Thoracic aorta (tissue), 2 donors: ENCODE results near the gene DYNC2I2. TPM values are rescaled to one million over a fixed set of nuclear protein-coding genes. Genes with fewer than 3 reads are reported as not detected.

Source experiments
- ATAC-seq: fragments of 150-250 bp; one replicate; pipeline ENCODE4 v1.8.0; 2017; ENCODE audit warnings: low read depth; ENCODE audit not compliant: insufficient number of reproducible peaks, low FRiP score
- DNase-seq: peaks from one replicate; pipeline ENCODE4 v3.0.0-alpha.2; 2020; ENCODE audit warnings: low spot score
- H3K27ac ChIP-seq, 2 donors: fragments of 200-600 bp; sonication (generic); 1 replicate in 1 of 2; 2 replicates in 1 of 2; pipeline ENCODE4 v1.5.1; 2016; ENCODE audit warnings: mild to moderate bottlenecking in 2 of 2, moderate library complexity in 2 of 2
- H3K27me3 ChIP-seq: fragments of 200-600 bp; sonication (generic); replicated peaks from 2 replicates; pipeline ENCODE4 v1.6.0; 2016; ENCODE audit warnings: mild to moderate bottlenecking; ENCODE audit not compliant: insufficient read depth
- H3K36me3 ChIP-seq: fragments of 200-600 bp; sonication (generic); one replicate; pipeline ENCODE4 v1.5.1; 2016
- H3K4me1 ChIP-seq, 2 donors: fragments of 200-600 bp; sonication (generic); 1 replicate in 1 of 2; 2 replicates in 1 of 2; pipeline versions ENCODE4 v1.5.1 to v1.6.0; 2016; ENCODE audit warnings: low read depth in 2 of 2, mild to moderate bottlenecking in 1 of 2; ENCODE audit not compliant: control insufficient read depth in 1 of 2
- H3K4me3 ChIP-seq: fragments of 200-600 bp; sonication (generic); 2 replicates; pipeline ENCODE4 v1.5.1; 2016; ENCODE audit warnings: mild to moderate bottlenecking
- H3K9me3 ChIP-seq: fragments of 200-600 bp; sonication (generic); 2 replicates; pipeline ENCODE4 v1.5.1; 2016
- CTCF ChIP-seq: fragments of 200-600 bp; sonication (generic); IDR thresholded peaks from one replicate; pipeline ENCODE4 v1.5.1; 2019; ENCODE audit warnings: antibody characterized with exemption
- total RNA-seq, 2 donors: library from RNA; depleted of rRNA; stranded (reverse); fragments of >200 nt; gene quantifications; one replicate each; pipeline versions ENCODE4 v1.1.0 to v1.2.3, GENCODE V29; 2016

The DYNC2I2 gene
- total RNA-seq, 2 donors from 2014 or later, result 30.8 to 43.9 TPM

DNA sequence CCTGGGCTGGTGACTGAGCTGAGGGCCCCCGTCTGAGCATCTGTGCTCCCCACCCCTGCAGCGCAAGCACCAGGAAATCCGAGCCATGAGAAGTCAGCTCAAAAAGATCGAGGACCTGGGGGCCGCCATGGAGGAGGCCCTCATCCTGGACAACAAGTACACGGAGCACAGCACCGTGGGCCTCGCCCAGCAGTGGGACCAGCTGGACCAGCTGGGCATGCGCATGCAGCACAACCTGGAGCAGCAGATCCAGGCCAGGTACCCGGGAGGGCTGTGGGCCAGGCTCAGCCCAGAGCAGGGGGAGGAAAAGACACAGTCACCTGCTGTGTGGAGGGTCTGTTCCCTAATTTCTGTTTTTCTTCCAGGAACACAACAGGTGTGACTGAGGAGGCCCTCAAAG lies 24.6 kb downstream of the DYNC2I2 start:
- ATAC-seq (no peak), DNase-seq (no peak)
- Histone ChIP-seq H3K9me3 (no peaks in the 10 kb centered on the region), H3K27me3 (no peaks in the 10 kb centered on the region), H3K27ac (no peak overlapping the region), H3K4me1 (peaks cover 24 to 48% of the 10 kb centered on the region in 2 donors), H3K4me3 (no peak overlapping the region), H3K36me3 (peaks cover 62% of the 10 kb centered on the region)
- no peak for TF ChIP-seq CTCF

- Histone ChIP-seq H3K4me3 (no peak overlapping the region), H3K9me3 (no peaks in the 10 kb centered on the region), H3K27ac (no peak overlapping the region), H3K4me1 (peaks cover 24 to 51% of the 10 kb centered on the region in 2 donors), H3K27me3 (no peaks in the 10 kb centered on the region), H3K36me3 (peaks cover 67% of the 10 kb centered on the region)
- ATAC-seq (no peak), DNase-seq (no peak)
- TF ChIP-seq CTCF, result no peak
Observed at GRCh38 chr9:128631636-128632035, 25.0 kb downstream of the DYNC2I2 start.

DNA sequence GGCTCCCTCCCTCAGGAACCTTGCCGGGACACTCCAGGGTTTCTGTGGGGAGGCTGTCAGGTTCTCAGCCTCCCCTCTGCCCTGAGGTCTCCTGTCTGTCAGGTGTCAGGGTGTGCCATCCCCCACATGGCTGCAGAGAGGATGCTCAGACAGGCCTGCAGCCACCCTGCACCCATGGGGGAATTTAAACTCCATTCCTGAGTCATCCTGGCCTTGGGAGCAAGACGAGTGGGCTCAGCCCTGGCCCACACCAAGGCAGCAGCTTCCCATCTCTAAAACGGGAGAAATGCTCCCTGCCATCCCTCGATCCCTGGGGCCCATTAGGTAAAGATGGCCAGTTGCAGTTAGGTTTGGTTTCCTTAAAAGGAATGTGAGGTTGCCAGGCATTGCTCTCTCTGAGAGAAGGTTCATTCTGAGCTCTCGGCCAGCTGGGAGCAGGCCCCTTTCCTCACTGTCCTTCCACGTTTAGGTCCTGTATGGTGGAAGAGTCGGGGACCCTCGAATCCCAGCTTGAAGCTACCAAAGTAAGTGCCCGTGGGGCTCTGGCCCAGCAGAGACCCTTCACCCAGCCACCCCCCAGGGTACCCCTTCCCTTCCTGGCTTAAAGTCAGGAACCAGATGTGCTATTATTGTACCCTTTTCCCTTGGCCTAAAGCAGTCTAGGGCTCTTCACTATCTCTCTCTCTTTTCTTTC lies 26.6 kb downstream of the DYNC2I2 start:
- peaks cover 83% of the 10 kb centered on the region for H3K36me3 ChIP-seq
- no peaks in the 10 kb centered on the region for H3K27me3 ChIP-seq
- no peaks in the 10 kb centered on the region for H3K9me3 ChIP-seq
- H3K4me3 ChIP-seq, result no peak overlapping the region
- TF ChIP-seq CTCF, result no peak
- peak overlapping the region in 1 of 2 donors; percentile 6 for H3K27ac ChIP-seq
- no peak for DNase-seq
- ATAC-seq, result no peak
- H3K4me1 ChIP-seq, result peaks cover 18 to 36% of the 10 kb centered on the region in 2 donors

DNA sequence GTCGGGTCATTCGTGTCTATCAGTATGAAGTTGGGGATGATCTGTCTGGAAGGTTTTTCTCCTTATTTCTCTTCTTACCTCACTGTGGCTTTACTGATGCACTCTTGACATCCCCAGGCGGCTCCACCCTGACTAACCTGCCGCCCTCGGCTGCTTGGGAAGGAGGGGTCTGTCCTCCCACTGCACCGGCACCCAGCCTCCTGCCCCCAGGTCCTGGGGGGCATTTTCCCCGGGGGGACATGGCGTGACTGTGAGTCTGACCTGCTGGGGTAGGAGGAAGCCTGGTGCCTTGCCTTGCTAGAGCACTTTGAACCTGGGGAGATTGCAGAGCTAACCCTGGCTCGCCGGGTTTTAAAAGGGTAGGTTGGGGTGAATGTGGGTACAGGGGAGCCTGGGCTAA lies 27.5 kb downstream of the DYNC2I2 start:
- peak overlapping the region; percentile 55 to 75 for H3K27ac ChIP-seq
- peaks cover 88% of the 10 kb centered on the region for H3K36me3 ChIP-seq
- no peaks in the 10 kb centered on the region for H3K27me3 ChIP-seq
- H3K4me1 ChIP-seq, result peaks cover 12 to 28% of the 10 kb centered on the region in 2 donors
- H3K4me3 ChIP-seq, result no peak overlapping the region
- TF ChIP-seq CTCF, result no peak
- DNase-seq (no peak), ATAC-seq (no peak)
- no peaks in the 10 kb centered on the region for H3K9me3 ChIP-seq

DNA sequence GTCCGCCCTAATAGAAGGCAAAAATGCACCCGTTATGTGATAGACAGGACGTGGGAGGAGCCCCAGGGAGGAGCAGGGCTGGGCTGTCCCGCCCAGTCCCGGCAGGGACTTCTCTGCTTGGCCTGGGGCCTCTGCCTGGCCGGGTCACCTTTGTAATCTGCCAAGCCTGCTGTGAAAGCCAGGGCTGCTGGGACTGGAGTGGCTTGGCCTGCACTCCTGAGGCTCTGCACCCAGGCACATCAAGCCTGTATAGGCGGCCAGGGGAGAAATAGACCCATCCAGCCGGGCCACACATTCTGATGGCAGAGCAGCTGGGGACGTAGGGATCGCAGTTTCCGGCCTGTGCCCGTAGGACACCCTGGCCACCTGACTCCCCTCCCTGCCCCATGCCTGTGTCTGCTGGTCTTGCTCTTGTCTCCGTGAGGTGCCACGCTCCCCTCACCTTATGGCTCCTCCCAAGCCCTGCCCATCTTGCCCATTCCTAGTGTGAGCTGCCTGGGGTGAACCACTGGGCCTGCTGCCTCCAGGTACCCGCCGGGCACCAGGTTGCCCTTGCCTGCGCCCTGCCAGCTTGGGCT lies 28.1 kb downstream of the DYNC2I2 start:
- H3K27me3 ChIP-seq, result no peaks in the 10 kb centered on the region
- peaks cover 12 to 26% of the 10 kb centered on the region in 2 donors for H3K4me1 ChIP-seq
- no peaks in the 10 kb centered on the region for H3K9me3 ChIP-seq
- peak overlapping the region; percentile 55 to 75 for H3K27ac ChIP-seq
- H3K36me3 ChIP-seq, result peaks cover 87% of the 10 kb centered on the region
- H3K4me3 ChIP-seq, result no peak overlapping the region
- TF ChIP-seq CTCF, result no peak
- ATAC-seq, result no peak
- no peak for DNase-seq
